ENCODE data around the gene DOCK2.

Gene DOCK2

GRCh38 chr5:169836835-169837536, 199.9 kb downstream of the DOCK2 start:
- no peaks in the 10 kb centered on the region for H3K9me3 ChIP-seq (ENCODE audit: severe bottlenecking)
- H3K4me3 ChIP-seq (ENCODE audit: severe bottlenecking): no peak overlapping the region
- no peaks in the 10 kb centered on the region for H3K36me3 ChIP-seq (ENCODE audit: low read depth)
- ATAC-seq (ENCODE audit: low read depth) (peak; percentile 44; the same call in 1 of the 3 replicates), DNase-seq (ENCODE audit: low spot score) (no peak)
- no peaks in the 10 kb centered on the region for H3K27me3 ChIP-seq (ENCODE audit: insufficient read depth, poor library complexity, severe bottlenecking)
- H3K4me1 ChIP-seq (ENCODE audit: insufficient read depth, poor library complexity, severe bottlenecking): no peaks in the 10 kb centered on the region
- no peak for TF ChIP-seq CTCF (IDR thresholded peaks at IDR 0.05; ENCODE audit: poor library complexity, severe bottlenecking)
- H3K27ac ChIP-seq (ENCODE audit: poor library complexity, severe bottlenecking): no peak overlapping the region

GRCh38 chr5:169837686-169838085, 200.6 kb downstream of the DOCK2 start:
- Histone ChIP-seq H3K4me3 (ENCODE audit: severe bottlenecking) (no peak overlapping the region), H3K4me1 (ENCODE audit: insufficient read depth, poor library complexity, severe bottlenecking) (no peaks in the 10 kb centered on the region), H3K27me3 (ENCODE audit: insufficient read depth, poor library complexity, severe bottlenecking) (no peaks in the 10 kb centered on the region), H3K27ac (ENCODE audit: poor library complexity, severe bottlenecking) (no peak overlapping the region), H3K36me3 (ENCODE audit: low read depth) (no peaks in the 10 kb centered on the region), H3K9me3 (ENCODE audit: severe bottlenecking) (no peaks in the 10 kb centered on the region)
- ATAC-seq (ENCODE audit: low read depth) (no peak), DNase-seq (ENCODE audit: low spot score) (no peak)
- TF ChIP-seq CTCF (IDR thresholded peaks at IDR 0.05; ENCODE audit: poor library complexity, severe bottlenecking): no peak

GRCh38 chr5:169838688-169839087, 201.6 kb downstream of the DOCK2 start:
- TF ChIP-seq CTCF (IDR thresholded peaks at IDR 0.05; ENCODE audit: poor library complexity, severe bottlenecking): no peak
- no peak for DNase-seq (ENCODE audit: low spot score)
- no peaks in the 10 kb centered on the region for H3K4me1 ChIP-seq (ENCODE audit: insufficient read depth, poor library complexity, severe bottlenecking)
- no peak overlapping the region for H3K4me3 ChIP-seq (ENCODE audit: severe bottlenecking)
- ATAC-seq (ENCODE audit: low read depth): peak; percentile 14; the same call in 1 of the 3 replicates
- H3K27me3 ChIP-seq (ENCODE audit: insufficient read depth, poor library complexity, severe bottlenecking): no peaks in the 10 kb centered on the region
- H3K27ac ChIP-seq (ENCODE audit: poor library complexity, severe bottlenecking): no peak overlapping the region
- H3K9me3 ChIP-seq (ENCODE audit: severe bottlenecking): no peaks in the 10 kb centered on the region
- H3K36me3 ChIP-seq (ENCODE audit: low read depth): no peaks in the 10 kb centered on the region

- no peaks in the 10 kb centered on the region for H3K9me3 ChIP-seq (ENCODE audit: severe bottlenecking)
- TF ChIP-seq CTCF (IDR thresholded peaks at IDR 0.05; ENCODE audit: poor library complexity, severe bottlenecking): no peak
- H3K27ac ChIP-seq (ENCODE audit: poor library complexity, severe bottlenecking): no peak overlapping the region
- H3K4me1 ChIP-seq (ENCODE audit: insufficient read depth, poor library complexity, severe bottlenecking): no peaks in the 10 kb centered on the region
- DNase-seq (ENCODE audit: low spot score): no peak
- H3K36me3 ChIP-seq (ENCODE audit: low read depth): no peaks in the 10 kb centered on the region
- no peaks in the 10 kb centered on the region for H3K27me3 ChIP-seq (ENCODE audit: insufficient read depth, poor library complexity, severe bottlenecking)
- no peak overlapping the region for H3K4me3 ChIP-seq (ENCODE audit: severe bottlenecking)
- no peak for ATAC-seq (ENCODE audit: low read depth)
Measured at GRCh38 chr5:169840405-169840804, 203.3 kb downstream of the DOCK2 start.

GRCh38 chr5:169842699-169843098, 205.6 kb downstream of the DOCK2 start:
- H3K27me3 ChIP-seq (ENCODE audit: insufficient read depth, poor library complexity, severe bottlenecking): no peaks in the 10 kb centered on the region
- H3K4me3 ChIP-seq (ENCODE audit: severe bottlenecking): no peak overlapping the region
- H3K9me3 ChIP-seq (ENCODE audit: severe bottlenecking): no peaks in the 10 kb centered on the region
- no peaks in the 10 kb centered on the region for H3K4me1 ChIP-seq (ENCODE audit: insufficient read depth, poor library complexity, severe bottlenecking)
- no peak overlapping the region for H3K27ac ChIP-seq (ENCODE audit: poor library complexity, severe bottlenecking)
- ATAC-seq (ENCODE audit: low read depth) (no peak), DNase-seq (ENCODE audit: low spot score) (no peak)
- TF ChIP-seq CTCF (IDR thresholded peaks at IDR 0.05; ENCODE audit: poor library complexity, severe bottlenecking): no peak
- H3K36me3 ChIP-seq (ENCODE audit: low read depth): no peaks in the 10 kb centered on the region
